Hepatocyte (in vitro differentiated cells): ENCODE results near the gene DAB1.

Experiments used
- CTCF ChIP-seq: fragments of 200-600 bp; sonication (generic); IDR thresholded peaks from 2 replicates; pipeline ENCODE4 v1.5.1; 2016; ENCODE audit warnings: antibody characterized with exemption, mild to moderate bottlenecking; ENCODE audit not compliant: poor library complexity
- EZH2 ChIP-seq: fragments of 200-600 bp; sonication (generic); IDR thresholded peaks from 2 replicates; pipeline ENCODE4 v1.6.1; 2016; ENCODE audit warnings: antibody characterized with exemption, mild to moderate bottlenecking, borderline replicate concordance

- no peak for TF ChIP-seq CTCF
- no peak for TF ChIP-seq EZH2
These were observed 471.4 kb downstream of the DAB1 start for GRCh38 chr1:56952501-56952900.
